HG02870 (cell line): Measurements from ENCODE around the gene NES.

Experiments
- ATAC-seq: cut with Tn5 transposase; IDR thresholded peaks from one replicate; pipeline ENCODE4 v1.9.1; 2021; ENCODE audit warnings: mild to moderate bottlenecking, moderate library complexity; ENCODE audit not compliant: unreplicated experiment

Gene NES

GRCh38 chr1:156705321-156705917 is 28.2 kb upstream of the NES start, which contains the start of gene CRABP2:
Gene CRABP2, minus strand, starts transcription at chr1:156705583. Its CDS starts 137 bp downstream, at chr1:156705446.
- ATAC-seq = no peak

- ATAC-seq = no peak
These were observed 27.7 kb upstream of the NES start for GRCh38 chr1:156704930-156705320.

GRCh38 chr1:156704166-156704711 is 27.0 kb upstream of the NES start:
- no peak for ATAC-seq

DNA sequence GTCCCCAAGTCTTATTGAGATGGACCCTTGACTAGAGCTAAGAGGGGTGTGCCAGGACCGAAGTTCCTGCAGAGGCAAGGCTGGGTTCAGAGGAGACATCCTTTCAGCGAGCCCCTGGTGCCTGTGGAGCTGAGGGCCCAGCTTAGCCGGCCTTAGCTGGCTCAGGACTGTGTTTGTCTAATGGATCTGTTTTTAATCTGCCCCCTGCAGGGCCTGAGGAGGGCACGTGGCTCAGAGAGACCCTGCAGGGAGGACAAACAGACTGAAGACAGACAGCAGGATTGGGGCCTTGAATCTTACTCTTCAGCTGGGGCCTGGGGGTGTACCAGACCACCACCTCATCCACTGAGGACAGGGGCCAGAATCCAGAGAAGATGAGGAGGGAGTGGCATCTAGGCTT is 26.5 kb upstream of the NES start:
- ATAC-seq = no peak

DNA sequence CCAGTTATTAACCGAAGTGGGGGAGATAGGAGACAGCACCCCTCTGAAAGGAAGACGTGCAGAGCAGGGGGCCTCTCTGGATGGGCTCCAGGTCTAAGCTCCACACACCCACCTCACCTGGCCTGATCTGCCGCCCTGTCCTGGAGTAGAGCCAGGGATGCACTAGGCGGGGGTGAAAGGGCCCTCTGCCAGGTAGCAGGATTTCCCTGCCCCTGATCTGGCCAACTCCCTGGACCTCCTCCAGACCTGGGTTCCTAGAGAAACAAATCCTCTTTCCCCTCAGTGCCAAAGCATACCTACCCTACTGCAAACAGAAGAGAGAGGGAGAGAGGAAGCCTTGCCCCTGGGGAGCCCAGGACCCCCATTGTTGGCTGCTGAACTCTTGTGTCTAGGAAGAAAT is 26.1 kb upstream of the NES start:
- no peak for ATAC-seq

GRCh38 chr1:156700736-156701531 is 23.7 kb upstream of the NES start:
- ATAC-seq = no peak

DNA sequence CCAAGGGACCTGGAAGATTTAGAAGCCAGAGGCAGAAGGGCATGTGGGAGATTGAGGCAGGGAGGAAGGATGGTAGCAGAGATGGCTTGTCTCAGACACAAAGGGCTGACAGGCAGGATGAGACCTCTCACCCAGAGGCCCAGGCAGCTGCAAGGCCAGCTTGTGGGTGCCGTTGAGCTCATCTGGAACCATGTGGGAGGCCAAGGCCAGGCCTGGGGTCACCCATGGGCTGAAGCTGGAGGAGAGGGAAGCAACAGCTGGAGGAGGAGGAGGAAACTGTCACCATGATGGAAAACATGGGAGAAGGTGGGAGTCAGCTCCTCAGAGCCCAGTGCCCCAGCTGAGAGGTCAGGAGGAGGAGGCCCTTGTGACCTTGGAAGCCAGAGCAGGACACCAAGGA is 21.8 kb upstream of the NES start:
- ATAC-seq = no peak

DNA sequence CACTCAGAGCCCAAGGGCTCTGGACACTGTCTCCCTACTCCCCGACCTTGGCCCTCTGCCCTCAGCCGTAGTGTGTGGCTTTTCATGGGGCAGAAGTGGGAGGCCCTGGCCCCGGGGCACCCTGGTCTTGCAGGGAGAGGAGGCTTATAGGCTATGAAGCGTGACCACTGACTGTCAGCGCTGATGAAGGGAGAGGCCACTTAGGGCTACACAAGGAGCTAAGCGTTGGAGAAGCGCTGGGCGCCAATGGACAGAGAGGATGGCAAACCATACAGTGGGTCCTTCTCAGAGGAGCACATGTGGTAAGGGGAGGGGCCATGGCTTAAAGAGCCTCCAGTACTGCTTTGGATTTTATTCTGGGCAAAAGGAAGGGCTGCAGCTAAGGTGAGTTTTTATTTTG is 20.3 kb upstream of the NES start:
- no peak for ATAC-seq

DNA sequence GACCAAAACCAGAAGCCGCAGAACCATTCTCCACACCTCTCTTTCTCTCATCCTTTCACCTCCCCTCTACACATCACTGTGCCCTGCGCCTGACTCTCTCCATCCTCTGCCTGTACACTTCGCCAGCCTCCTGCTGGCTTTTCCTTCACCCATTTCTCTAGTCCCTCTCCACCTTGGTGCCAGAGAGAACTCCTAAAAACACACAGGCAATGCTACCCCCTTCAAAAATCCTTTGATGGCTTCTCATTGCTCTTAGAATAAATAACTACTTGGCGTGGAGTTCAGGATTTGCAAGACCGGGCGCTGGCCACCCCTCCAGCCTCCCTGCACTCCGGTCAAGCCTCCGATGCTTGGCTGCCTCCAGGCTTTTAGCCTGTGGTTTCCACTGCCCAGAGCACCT is 19.5 kb upstream of the NES start:
- no peak for ATAC-seq

- no peak for ATAC-seq
These were observed 17.4 kb upstream of the NES start for GRCh38 chr1:156694690-156694962.

- ATAC-seq = no peak
These were observed 16.9 kb upstream of the NES start for GRCh38 chr1:156693848-156694689.

GRCh38 chr1:156692925-156693847 is 16.0 kb upstream of the NES start:
- ATAC-seq = no peak

DNA sequence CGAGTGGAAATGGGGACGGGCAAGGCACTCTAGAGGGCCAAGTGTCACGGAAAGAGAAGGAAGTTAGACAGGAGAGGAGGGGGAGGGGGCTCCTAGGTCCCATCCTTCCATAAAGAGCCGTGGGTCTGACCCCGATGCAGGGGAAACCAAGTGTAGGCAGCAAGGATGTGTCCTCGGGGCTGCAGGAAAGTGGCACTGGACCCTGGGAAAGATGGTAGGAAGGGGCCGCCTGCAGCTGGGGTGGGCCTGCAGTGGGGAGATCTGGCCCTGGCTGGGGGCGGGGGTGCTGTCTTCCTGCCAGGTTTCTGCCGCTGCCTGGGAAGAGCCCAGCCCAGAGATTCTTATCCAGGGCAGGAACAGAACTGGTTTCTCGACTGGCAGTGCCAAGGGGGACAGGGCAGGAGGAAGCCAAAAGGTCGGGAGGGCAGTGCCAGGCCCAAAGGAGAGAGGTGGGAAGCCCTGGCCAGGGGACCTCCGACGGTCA is 15.3 kb upstream of the NES start:
- ATAC-seq = no peak

GRCh38 chr1:156691665-156692440 is 14.6 kb upstream of the NES start:
- ATAC-seq = no peak

GRCh38 chr1:156691191-156691590 is 14.0 kb upstream of the NES start:
- no peak for ATAC-seq

DNA sequence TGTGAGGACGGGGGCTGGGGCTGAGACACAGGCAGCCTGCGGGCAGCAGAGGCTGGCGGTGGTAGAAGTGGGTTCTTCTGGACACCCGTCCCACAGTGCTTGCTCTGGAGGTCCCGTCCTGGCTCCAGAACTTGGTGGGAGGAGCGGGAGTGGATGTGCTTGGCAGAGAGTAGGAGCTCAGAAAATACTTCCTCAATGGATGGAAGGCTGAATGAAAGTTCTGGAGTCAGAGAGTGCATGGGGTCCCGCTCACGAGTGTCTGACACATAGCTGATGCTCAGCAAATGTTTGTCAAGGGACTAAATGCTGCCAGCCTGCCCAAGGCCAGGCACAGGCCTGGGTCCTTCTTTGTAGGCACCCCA is 13.4 kb upstream of the NES start:
- ATAC-seq = no peak

DNA sequence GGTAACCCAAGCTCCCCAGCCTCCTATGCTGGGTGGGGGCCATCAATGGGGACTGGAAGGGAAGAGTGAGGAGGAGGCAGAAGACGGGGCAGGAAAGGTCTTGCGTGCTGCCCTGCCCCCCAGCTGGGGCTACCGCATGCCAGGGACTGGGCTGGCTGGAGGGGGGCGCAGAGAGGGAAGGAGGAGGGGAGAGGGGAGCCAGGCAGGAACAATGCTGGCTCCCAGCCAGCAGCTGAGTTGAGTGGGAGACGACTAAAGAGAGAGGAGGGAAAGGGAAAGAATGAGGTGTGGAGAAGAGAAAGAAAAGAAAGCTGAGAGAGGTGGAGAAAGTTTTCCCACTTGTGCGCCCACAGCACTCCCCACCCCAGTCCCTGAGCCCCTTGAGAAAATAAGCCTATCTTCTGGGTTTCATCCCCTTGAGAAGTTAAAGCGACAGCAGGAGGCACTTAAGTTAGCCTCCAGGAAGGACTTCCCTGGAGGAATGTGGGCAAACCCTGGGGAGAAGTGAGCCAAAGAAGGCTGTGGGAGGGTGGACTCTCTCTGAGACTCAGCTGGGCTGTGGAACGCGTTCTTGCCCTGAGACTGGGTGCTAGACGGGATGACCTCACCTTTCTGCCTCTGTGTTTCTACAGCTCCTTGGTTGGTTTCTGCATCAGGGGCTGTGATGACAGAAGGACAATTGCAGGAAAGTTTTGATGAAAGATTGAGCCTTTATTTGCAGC is 12.9 kb upstream of the NES start:
- no peak for ATAC-seq

DNA sequence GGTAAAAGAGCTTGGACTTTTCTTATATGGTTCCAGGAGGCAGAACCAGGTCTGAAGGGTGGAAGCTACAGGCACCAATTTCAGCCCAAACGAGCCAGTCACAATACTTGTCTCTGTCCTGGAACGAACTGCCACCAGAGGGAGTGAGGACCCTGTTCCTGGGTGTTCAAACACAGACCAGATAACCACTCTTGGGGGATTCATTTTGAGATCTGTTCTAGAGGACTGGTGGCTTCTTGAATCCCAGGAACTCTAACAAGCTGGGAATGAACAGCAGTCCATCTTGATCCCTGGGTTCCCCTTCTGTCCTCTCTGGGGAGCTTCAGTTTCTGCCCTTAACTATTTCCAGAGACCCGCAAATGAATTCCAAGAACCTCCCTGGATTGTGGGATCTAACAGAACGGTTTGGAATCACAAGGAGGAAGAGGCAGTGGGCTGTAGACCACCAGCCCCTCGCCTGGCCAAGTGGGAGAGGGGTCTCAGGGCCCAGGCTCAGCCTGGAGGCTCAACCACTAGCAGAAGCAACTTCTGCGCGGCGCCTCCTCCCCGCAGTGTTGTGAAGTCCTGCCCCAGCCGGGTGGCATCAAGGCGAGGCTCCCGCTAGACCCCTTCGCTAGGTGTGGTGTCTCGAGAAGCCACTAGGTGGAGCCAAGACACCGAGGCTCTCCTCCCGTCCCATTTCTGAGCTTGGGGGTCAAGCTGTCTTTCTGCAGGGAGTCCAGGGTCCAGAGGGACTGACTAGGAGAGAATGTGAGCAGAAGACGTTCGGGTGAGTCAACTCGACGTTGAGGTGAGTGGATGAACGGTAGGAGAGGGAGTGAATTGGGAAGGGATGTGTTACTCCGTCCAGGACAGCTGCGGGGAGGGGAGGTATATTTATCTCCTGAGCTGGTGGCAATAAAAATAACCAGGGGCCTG is 12.1 kb upstream of the NES start:
- ATAC-seq = peak; percentile 67
